ENCODE measurements around the gene PUM2.

GRCh38 chr2:20227894-20228505 is 122.6 kb downstream of the PUM2 start:
- TF ChIP-seq CTCF (IDR thresholded peaks at IDR 0.05) (no peak), POLR2AphosphoS5 (IDR thresholded peaks at IDR 0.05; ENCODE audit: insufficient read depth in 1 of 2, low read depth in 1 of 2) (no peak), POLR2A (IDR thresholded peaks at IDR 0.05) (no peak)

All from vagina (tissue), 2 donors.